Neural progenitor cell (in vitro differentiated cells): ENCODE results near the gene CAPZB.

ENCODE experiments used
- EZH2 ChIP-seq: fragments of 200-600 bp; sonication (generic); IDR thresholded peaks from 2 replicates; pipeline ENCODE4 v1.6.1; 2017; ENCODE audit warnings: antibody characterized with exemption, mild to moderate bottlenecking, moderate library complexity
- EZH2phosphoT487 ChIP-seq: fragments of 200-600 bp; sonication (generic); IDR thresholded peaks from 2 replicates; pipeline ENCODE4 v1.6.1; 2017; ENCODE audit warnings: antibody characterized with exemption
- TF ChIP-seq, protein P1 (sequence below): fragments of 200-600 bp; sonication (generic); IDR thresholded peaks from 2 replicates; pipeline ENCODE4 v1.5.1; 2017; ENCODE audit warnings: antibody characterized with exemption, mild to moderate bottlenecking

DNA sequence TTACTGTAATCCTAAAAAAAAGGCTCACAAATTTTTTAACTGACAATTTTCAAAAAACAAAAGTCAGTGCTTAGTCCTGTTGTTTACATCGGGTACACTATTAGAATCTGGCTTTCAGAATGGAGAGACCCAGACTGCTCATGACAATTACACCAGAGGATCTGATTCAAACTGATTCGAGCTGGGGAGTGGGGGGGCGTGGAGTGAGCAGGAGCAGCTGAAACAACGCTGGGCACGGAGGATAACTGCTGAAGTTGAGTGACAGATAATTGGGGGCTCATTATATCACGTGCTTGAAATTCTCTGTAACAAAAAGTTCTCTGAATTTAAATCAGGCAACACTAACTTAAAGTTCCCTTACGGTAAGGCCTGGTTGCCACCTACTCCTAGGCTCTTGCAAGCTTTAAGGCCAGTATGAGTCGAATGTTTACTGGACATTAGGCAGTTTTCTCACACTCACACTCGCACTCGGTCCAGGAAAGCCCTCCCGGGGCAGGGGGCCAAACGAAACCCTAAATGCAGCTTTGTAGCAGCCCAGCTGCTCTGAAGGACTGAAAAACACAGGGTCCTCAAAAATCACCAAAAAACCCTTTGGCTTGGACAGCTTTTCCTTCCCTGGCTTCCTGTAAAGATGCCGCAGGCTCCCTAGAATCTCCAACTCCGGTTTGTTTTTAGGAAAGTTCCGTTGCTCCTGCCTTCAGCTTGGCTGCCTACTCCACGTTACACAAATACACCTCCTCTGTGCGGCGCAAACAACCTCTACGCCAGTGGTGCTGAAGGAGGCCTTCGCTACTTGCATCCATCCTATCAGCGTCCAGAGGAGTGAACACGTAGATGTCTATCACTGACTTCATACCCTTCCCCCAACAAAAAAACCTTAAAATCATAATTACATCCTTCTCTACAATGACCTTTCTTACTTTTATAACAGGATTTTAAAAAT lies 42.9 kb downstream of the CAPZB start:
- TF ChIP-seq EZH2 = no peak
- TF ChIP-seq, protein P1, sequence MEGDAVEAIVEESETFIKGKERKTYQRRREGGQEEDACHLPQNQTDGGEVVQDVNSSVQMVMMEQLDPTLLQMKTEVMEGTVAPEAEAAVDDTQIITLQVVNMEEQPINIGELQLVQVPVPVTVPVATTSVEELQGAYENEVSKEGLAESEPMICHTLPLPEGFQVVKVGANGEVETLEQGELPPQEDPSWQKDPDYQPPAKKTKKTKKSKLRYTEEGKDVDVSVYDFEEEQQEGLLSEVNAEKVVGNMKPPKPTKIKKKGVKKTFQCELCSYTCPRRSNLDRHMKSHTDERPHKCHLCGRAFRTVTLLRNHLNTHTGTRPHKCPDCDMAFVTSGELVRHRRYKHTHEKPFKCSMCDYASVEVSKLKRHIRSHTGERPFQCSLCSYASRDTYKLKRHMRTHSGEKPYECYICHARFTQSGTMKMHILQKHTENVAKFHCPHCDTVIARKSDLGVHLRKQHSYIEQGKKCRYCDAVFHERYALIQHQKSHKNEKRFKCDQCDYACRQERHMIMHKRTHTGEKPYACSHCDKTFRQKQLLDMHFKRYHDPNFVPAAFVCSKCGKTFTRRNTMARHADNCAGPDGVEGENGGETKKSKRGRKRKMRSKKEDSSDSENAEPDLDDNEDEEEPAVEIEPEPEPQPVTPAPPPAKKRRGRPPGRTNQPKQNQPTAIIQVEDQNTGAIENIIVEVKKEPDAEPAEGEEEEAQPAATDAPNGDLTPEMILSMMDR = no peak
- no peak for TF ChIP-seq EZH2phosphoT487
